Measurements from ENCODE around the gene CABLES1.

Gene CABLES1

GRCh38 chr18:23247896-23248295 is 112.6 kb downstream of the CABLES1 start:
- H3K4me3 ChIP-seq (ENCODE audit: low read depth, low read length) = no peak overlapping the region
- TF ChIP-seq CTCF (IDR thresholded peaks at IDR 0.05; ENCODE audit: control insufficient read depth, extremely low read depth, insufficient read depth) = no peak
- no peak for DNase-seq (ENCODE audit: low read depth)

- no peak for DNase-seq (ENCODE audit: low read depth)
- no peak overlapping the region for H3K4me3 ChIP-seq (ENCODE audit: low read depth, low read length)
- no peak for TF ChIP-seq CTCF (IDR thresholded peaks at IDR 0.05; ENCODE audit: control insufficient read depth, extremely low read depth, insufficient read depth)
Measured at GRCh38 chr18:23248826-23249225, 113.5 kb downstream of the CABLES1 start.

GRCh38 chr18:23249348-23249747 is 114.1 kb downstream of the CABLES1 start:
- no peak for DNase-seq (ENCODE audit: low read depth)
- H3K4me3 ChIP-seq (ENCODE audit: low read depth, low read length) = no peak overlapping the region
- no peak for TF ChIP-seq CTCF (IDR thresholded peaks at IDR 0.05; ENCODE audit: control insufficient read depth, extremely low read depth, insufficient read depth)

- no peak for TF ChIP-seq CTCF (IDR thresholded peaks at IDR 0.05; ENCODE audit: control insufficient read depth, extremely low read depth, insufficient read depth)
- DNase-seq (ENCODE audit: low read depth) = no peak
- H3K4me3 ChIP-seq (ENCODE audit: low read depth, low read length) = no peak overlapping the region
Measured at GRCh38 chr18:23250893-23251656, 115.8 kb downstream of the CABLES1 start.

GRCh38 chr18:23253630-23254029 is 118.3 kb downstream of the CABLES1 start:
- no peak for DNase-seq (ENCODE audit: low read depth)
- no peak overlapping the region for H3K4me3 ChIP-seq (ENCODE audit: low read depth, low read length)
- TF ChIP-seq CTCF (IDR thresholded peaks at IDR 0.05; ENCODE audit: control insufficient read depth, extremely low read depth, insufficient read depth) = no peak

- DNase-seq (ENCODE audit: low read depth) = no peak
- no peak for TF ChIP-seq CTCF (IDR thresholded peaks at IDR 0.05; ENCODE audit: control insufficient read depth, extremely low read depth, insufficient read depth)
- H3K4me3 ChIP-seq (ENCODE audit: low read depth, low read length) = no peak overlapping the region
Measured at GRCh38 chr18:23257137-23257536, 121.9 kb downstream of the CABLES1 start.
